LNCaP clone FGC (cell line): ENCODE results near the gene LRRC10B.

Experiments
- DNase-seq: peaks from one replicate; pipeline ENCODE4 v3.0.0-alpha.2; 2011; ENCODE audit warnings: low read depth
- H3K4me3 ChIP-seq: 2 replicates; pipeline ENCODE4 v1.5.1; 2011; ENCODE audit warnings: mild to moderate bottlenecking, low read depth, low read length, control low read depth
- CTCF ChIP-seq: IDR thresholded peaks from 2 replicates; pipeline ENCODE4 v1.5.1; 2012; ENCODE audit warnings: mild to moderate bottlenecking; ENCODE audit not compliant: control insufficient read depth, insufficient read depth; ENCODE audit errors: extremely low read depth

Gene LRRC10B

GRCh38 chr11:61553373-61554171 lies 45.0 kb downstream of the LRRC10B start:
- DNase-seq = no peak
- TF ChIP-seq CTCF = no peak
- no peak overlapping the region for H3K4me3 ChIP-seq

GRCh38 chr11:61554172-61554988 lies 45.8 kb downstream of the LRRC10B start:
- H3K4me3 ChIP-seq = no peak overlapping the region
- no peak for DNase-seq
- TF ChIP-seq CTCF = no peak

- DNase-seq = no peak
- 0 out of 2 replicates have a peak, but pooled peaks have one; percentile 21 for TF ChIP-seq CTCF
- no peak overlapping the region for H3K4me3 ChIP-seq
Observed at GRCh38 chr11:61555051-61555969, 46.8 kb downstream of the LRRC10B start.

- no peak overlapping the region for H3K4me3 ChIP-seq
- DNase-seq = no peak
- TF ChIP-seq CTCF = no peak
Observed at GRCh38 chr11:61555978-61556377, 47.4 kb downstream of the LRRC10B start.

- no peak overlapping the region for H3K4me3 ChIP-seq
- no peak for DNase-seq
- TF ChIP-seq CTCF = no peak
Observed at GRCh38 chr11:61556621-61557020, 48.1 kb downstream of the LRRC10B start.
